Activated T-cell treated with anti-CD3 and anti-CD28 coated beads for 4 hours (primary cell): ENCODE results near the gene NDUFA13.

Experiments
- DNase-seq: peaks from one replicate; pipeline ENCODE4 v3.0.0-alpha.2; 2020

The NDUFA13 gene

DNA sequence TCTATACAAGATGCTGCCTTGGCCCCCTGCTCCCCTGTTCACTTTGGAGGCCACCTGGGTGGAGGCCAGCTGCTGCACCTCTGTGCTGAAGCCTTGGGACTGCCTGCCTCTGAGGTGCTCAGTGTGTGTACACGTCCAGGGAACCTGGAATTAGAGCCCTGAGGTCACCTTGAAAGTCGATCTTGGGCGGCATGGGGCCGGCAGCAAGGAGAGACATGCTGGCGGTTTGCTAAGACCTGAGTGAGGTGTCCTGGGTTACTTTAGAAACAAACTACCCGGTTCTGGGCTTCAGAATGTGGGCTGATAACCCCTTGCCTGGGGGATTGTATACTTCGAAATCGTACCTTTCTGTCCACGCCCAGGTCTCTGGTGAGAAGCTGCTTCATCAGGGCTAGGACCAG lies 26.2 kb upstream of the NDUFA13 start:
- no peak for DNase-seq

DNA sequence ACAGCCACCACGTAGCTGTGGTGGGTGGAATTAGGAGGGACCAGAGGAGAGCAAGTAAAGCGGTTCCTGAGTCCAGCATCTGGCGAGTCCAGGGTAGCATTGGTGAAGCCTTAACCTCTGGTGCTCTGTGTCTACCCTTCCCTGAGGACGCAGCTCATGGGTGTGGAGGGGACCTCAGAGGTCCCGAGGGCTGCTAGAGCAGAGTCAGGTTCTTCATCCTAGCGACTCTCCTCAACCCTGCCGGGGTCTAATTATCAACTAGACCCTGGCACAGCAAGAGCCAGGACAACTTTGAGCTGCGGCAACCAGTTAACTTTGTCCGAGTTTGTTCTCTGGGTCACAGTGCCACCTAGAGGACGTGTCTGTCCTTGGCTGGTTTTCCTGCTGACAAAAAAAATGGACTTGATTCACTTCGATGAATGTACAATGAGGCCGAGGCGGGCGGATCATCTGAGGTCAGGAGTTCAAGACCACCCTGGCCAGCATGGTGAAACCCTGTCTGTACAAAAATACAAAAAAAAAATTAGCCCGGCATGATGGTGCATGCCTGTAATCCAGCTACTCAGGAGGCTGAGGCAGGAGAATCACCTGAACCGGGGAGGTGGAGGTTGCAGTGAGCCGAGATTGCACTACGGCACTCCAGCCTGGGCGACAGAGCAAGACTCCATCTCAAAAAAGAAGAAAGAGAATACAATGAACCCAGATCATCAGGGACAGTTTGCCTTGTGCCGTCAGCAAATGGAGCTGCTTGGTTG lies 25.6 kb upstream of the NDUFA13 start:
- peak; percentile 77 for DNase-seq

DNA sequence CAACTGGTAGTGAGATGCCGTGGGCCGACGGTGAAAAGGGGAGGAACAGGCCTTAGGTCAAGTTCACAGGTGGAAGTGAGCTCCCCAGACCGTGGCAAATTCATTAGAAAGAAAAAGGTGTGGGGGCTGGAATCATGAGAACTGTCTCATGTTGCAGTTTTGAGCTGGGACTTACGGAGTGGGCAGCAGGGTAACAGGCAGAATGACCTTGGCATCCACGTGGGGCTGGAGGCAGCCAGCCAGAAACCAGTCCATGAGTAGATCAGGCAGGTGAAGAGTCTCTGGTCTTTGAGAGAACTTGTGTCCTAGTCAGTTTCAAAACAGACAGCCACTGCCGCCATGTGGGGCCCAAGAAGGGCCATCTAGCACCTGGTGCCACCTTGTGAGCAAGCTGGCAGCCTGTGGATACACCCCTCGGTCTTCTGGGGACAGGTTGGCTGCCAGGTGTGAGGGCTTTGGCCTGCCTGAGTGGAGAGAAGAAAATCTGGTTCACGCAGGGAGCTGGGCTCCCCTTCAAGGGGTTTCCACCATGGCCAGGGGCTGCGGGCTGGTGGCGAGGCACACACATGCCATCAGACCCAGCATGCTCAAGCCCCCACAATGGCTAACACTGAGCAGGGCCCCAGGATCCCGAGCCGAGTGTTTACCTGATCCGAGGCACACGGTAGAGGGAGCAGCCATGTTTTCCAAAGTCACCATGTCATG lies 24.6 kb upstream of the NDUFA13 start:
- DNase-seq: no peak

DNA sequence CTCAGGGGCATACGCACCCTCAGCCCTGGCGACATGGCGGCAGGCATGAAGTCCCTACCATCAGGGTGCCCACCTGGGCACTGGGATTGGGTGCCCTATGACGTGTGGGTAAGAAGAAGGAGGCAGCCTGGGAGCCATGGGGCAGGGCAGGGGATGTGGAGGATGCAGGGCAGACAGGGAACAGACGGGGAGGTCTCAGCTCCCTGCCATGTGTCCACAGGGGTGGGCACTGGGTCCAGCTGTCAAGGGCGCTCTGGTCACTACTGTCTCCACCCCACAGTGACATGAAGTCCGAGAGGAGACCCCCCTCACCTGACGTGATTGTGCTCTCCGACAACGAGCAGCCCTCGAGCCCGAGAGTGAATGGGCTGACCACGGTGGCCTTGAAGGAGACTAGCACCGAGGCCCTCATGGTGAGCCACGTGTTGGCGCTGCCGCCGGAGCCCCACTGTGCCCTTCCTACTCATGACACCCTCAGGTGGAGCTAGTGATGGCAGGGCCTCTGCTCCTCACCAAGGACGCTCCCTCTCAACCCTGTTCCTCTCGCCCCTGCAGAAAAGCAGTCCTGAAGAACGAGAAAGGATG lies 23.9 kb upstream of the NDUFA13 start:
- no peak for DNase-seq

DNA sequence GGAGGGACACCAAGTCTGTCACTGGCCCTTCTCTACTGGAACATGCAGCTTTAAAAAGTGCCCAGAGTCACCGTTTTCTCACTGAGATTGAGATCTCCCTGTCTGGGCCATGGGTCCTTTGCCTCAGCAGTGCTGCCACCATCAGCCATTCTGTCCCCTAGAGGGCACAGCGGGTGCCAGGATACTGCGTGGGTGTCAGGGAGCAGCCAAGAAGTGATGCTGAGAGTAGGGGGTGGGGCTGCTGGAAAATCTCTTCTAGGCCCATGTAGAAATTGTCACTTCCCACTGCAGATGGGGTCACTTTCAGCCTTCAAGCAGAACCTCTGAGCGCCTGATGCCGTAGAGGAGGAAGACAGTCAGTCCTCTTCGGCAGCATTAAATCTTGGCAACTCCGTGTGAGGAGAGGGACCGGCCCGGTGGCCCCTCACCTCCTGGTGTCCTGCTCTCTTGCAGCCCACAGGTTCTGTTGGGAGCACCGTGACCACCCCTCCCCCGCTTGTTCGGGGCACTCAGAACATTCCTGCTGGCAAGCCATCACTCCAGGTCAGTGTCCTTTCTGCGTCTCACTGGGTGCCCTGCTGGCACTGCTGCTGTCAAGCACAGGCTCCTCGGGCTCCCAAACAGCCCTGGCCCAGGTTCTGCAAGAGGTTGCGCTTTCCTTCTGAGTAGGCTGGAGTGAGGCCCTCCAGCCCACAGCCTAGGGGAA lies 22.0 kb upstream of the NDUFA13 start:
- no peak for DNase-seq

DNA sequence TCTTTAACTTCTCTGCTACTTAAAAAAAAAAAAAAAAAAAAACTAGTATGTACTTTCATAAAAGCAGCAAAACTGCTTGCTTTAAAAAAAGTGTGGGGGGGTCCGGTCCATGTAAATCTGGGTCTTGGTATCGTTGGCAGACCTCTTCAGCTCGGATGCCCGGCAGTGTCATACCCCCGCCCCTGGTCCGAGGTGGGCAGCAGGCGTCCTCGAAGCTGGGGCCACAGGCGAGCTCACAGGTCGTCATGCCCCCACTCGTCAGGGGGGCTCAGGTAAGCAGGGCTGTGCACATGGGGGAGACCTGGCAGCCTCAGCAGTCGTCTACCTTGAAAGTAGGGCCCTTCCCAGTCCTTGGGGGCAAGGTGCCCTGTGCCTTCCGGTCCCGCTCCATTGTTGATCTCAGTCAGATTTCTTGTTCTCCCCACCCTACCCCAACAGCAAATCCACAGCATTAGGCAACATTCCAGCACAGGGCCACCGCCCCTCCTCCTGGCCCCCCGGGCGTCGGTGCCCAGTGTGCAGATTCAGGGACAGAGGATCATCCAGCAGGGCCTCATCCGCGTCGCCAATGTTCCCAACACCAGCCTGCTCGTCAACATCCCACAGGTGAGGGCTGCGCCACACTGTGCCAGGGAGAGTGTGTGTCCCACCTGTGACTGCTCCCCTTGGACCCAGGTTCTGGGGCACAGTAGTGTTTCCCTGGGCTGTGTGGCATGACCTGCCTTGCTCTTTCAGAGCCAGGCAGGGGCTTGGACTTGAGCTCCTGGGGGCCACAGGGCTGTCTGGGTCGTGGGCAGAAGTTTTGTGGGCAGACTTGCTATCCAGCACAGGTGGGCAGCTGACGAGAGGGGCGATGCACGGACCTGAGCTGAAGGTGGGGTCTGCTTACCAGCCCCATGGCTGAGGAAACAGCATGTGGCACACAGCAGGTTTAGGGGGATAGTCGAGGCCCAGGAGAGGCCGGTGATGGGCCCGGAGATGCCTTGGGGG lies 20.1 kb upstream of the NDUFA13 start:
- DNase-seq: no peak

DNA sequence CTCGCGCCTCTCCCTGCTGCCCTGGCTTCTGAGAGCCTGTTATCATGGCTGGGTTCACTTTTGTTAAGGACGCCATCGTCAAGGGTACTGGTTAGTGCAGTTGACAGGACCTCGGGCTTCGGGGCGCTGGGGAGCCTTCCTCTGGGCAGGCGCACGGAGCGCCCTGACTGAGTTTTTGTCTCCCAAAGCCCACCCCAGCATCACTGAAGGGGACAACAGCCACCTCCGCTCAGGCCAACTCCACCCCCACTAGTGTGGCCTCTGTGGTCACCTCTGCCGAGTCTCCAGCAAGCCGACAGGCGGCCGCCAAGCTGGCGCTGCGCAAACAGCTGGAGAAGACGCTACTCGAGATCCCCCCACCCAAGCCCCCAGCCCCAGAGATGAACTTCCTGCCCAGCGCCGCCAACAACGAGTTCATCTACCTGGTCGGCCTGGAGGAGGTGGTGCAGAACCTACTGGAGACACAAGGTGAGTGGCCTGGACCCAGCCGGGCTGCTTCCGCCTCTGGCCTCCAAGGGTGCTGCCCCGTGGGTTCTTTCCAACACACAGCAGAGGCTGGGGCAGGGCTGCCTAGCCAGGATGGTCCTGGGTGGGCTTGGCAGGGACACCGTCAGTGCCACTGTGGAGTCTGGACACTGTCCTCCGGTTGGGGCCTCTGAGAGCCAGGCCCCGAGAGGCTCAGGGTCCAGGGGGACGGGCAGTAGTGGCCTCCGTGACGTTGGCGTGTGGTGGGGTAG lies 17.6 kb upstream of the NDUFA13 start:
- DNase-seq: no peak

DNA sequence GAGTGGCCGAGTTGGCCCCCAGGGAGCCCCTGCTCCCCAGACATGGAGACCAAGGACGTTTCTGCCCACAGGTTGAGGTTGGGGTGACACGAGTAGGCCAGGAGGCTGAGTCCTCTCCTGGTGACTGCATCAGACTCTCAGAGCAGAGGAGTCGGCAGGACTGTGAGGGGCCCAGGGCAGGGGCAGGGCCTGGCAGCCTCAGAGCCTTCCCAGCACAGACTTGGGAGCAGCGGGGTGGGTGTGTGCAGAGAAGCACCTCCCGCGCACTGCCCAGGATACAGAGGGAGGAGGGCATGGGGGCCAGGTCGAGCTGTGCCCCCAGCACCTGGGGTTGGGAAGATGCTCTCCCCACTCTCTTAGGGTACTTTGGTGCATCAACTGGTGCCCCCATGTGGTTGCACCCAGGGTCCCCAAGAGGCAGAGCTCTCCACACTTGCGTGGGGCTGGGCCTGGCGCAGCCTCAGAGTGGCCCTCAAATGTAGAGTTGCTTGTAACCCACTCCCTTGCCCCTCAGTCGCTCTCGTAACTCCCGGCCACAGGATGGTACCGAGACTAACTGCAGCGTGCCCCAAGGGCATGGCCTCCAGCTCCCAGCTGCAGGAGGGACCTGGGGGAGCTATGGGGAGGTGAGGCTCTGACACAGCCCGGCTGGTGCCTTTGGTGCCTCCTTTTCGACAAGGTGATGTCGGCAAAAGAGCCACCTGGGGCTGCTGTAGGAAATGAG lies 16.6 kb upstream of the NDUFA13 start:
- DNase-seq: no peak

DNA sequence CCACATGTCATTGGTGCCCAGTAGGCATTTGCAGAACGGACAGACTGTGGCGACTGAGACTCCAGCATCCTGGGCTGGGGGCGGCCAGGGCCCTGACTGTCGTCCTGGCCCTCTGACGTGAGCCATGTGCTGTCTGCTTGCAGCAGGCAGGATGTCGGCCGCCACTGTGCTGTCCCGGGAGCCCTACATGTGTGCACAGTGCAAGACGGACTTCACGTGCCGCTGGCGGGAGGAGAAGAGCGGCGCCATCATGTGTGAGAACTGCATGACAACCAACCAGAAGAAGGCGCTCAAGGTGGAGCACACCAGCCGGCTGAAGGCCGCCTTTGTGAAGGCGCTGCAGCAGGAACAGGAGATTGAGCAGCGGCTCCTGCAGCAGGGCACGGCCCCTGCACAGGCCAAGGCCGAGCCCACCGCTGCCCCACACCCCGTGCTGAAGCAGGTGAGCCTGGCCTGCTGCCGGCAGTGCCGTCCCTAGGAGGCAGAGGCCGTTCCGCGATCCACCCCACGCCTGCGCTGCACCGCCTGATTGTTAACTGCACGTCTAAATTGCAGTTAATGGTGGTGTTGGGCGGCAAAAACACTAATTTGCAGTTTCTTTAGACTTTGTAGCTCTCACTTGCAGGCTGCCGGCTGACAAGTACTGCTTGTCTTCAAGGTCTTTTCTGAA lies 14.9 kb upstream of the NDUFA13 start:
- no peak for DNase-seq

DNA sequence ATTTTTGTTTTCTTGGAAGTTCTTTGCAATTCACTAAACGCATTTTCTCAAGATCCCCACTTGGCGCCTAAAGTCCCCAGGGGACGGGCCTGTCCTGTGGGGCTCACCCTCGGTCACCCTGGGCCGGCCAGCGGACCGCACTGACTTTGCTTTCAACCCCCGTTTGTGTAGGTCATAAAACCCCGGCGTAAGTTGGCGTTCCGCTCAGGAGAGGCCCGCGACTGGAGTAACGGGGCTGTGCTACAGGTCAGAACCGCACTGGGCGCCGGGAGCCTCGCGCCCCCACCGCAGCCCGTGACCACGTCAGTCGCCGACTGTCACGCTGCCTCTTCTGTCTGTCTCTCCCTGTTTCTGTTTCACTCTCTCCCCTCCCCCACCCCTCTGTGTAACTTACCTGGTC lies 14.2 kb upstream of the NDUFA13 start:
- DNase-seq: no peak

DNA sequence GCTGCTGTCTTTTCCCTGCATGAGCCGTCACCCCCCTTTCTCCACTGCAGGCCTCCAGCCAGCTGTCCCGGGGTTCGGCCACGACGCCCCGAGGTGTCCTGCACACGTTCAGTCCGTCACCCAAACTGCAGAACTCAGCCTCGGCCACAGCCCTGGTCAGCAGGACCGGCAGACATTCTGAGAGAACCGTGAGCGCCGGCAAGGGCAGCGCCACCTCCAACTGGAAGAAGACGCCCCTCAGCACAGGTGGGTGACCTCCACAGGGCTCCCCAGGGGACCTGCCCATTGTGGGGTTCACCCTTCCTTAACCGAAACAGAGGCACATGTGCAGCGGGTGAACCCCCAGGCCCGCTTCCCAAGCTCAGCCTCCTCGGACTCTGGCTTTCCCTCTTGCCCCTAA lies 13.7 kb upstream of the NDUFA13 start:
- DNase-seq: no peak

DNA sequence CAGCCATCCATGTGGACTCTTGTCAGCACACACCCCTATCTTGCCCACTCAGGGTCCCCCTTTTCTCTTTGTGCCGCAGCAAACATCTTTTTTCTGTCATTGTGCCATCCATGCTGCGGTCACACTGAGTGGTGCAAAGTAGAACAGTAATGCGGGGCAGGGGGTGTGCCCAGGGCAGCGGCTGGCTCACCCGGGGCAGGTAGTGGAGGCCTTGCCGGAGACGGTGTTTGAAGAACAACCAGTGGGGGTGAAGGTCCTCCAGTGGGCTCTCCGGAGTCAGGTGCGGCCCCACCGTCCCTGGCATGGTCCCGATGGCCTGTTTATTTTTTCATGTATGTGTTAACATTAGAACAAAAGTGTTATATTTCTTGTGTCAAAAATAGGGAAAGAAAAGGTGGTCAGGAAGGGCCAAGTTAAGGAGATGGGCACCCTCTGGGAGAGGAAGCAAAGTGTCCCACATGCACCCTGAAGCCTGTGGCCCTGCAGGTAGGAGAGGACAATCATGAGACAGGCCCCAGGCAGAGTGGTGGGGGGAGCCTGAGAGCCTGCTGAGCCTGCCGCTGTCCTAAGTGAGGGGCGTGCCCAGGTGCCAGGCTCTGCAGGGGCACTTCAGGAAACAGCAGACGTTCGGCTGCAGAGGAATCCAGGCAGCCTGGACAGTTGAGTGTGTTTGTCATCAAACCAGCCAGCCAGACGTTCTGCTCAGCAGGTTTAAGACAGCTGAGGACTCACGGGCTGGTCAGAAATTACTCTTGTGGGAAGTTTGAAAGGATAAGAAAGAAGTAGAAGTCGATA lies 13.0 kb upstream of the NDUFA13 start:
- DNase-seq: no peak

DNA sequence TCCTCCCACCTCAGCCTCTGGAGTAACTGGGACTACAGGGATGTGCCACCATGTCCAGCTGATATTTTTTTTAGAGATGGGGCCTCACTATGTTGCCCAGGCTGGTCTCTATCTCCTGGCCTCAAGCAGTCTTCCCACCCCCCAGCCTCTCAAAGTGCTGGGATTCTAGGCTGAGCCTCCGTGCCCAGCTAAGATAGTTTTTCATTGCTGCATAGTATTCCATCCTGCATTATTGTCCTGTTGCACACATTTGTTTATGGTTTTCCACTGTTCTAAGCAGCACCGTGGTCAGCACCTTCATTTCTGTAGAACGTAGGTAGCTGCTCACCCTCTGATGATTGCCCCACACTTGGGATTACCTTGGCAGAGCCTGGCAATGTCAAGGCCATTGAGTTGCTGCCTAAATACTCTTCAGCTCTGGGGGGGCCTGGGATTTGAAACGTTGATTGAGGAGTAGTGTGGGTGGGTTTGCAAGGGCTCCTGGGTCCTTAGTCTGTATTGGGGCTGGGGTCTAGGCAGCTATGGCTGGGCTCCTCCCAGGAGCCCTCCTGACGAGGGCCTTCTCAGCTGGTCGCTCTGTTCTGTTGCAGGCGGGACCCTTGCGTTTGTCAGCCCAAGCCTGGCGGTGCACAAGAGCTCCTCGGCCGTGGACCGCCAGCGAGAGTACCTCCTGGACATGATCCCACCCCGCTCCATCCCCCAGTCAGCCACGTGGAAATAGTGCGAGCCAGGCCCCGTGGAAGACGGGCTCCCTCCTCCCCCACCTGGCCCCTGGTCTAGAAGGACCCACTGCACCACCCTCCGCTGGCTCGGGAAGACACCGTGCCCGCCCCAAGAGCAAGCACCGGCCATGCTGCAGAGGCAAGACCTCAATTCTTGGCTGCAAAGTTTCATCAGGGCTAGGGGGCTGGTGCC lies 11.0 kb upstream of the NDUFA13 start:
- no peak for DNase-seq

DNA sequence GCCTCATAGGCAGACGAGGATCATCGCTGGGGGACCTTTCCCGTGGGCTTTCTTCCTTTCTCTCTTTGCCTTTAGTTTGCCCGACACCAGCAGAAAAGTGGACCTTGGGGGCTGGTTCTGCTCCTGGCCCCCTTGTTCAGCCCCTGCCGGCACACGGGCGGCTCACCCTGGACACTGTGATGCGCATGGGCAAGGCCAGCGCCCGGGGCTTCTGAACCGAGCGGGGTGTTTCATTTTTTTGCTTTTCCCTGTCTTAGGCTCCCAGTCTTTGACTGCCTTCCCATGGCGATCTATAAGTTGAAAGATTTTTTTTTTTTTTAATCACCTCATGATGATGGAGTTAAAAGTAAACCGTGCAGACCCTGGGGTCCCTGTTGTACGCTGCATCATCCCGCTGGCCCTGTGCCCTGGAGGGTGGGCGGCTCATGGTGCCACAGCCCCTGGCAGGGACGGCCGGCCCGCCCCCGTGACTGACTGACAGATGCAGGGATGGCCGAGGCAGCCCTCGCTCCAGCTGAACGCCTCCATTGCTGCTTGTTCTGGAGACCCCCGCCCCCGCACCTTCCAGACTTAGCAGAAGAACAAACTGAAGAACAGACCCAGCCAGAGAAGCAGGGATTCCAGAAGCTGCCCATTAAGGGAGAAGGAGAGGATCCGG lies 10.2 kb upstream of the NDUFA13 start:
- no peak for DNase-seq

DNA sequence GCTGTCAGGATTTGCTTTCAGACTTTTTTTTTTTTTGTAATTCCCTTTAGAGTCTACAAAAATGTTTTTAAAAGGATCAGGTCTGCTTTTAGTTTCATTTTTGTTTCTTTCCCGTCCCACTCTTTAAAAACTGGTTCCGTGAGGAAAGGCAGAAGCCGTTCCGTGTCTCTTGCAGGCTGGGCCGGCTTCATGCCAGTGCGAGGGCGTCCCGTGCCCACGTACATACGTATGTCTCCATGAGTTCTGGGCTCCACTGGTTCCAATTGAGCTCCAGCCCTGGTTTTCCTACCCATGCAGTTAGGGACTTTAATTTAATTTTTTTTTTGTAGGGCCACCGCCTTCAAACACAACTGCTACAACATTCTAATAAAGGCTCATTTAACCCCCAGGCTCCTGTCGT lies 9.4 kb upstream of the NDUFA13 start:
- DNase-seq: no peak

DNA sequence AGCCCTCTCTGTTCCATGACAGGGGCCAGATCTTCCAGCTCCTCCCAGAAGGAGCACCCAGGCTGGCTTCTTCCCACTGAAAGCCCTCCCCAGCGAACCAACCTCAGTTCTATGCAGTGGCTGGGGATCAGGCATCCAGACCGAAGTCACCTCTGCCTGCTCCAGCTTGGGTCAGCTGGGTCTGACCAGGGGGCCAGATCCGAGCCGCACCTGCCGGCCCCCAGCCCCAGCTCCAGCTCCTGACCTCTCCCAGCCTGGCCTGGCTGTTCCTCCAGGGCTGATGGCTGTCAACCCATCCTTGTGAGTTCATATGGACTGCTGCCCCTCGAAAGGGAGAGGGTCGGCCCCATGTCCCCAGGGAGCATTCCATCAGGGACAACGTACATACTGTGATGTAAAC lies 8.7 kb upstream of the NDUFA13 start:
- no peak for DNase-seq

DNA sequence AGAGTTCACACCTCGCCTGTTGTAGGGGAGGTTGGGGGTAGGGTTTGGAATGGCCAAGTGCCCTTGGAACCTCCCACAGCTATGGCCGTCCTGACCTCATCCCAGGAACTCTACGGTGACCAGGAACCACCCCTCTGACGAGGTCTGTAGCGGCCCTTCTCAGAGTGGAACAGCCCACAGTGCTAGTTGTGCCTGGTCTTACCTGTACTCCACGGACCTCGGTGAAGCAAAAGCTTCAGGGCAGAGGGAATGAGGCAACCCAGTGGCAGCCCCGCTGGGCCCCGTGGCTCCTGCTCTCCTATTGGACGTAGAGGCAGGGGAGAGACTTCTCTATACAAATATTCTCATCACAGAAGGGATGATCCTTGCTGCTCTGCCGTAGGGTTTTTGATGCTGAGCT lies 7.8 kb upstream of the NDUFA13 start:
- no peak for DNase-seq

DNA sequence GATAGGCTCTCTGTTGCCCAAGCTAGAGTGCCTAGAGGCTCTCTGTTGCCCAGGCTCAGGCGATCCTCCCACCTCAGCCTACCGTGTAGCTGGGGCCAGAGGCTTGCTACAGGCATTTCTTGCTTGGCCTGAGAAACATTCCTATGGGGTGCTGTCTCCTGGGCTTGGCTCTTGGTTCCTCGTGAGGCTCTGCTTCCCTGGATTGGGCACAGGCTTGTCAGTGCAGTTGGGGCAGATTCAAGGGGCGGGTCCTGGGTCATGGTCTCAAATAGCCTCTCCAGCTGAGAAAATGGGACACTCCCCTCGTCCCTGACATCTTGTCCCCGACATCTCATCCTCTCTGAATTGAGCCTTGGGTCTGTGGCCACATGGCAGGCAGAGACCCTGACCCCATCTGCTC lies 5.6 kb upstream of the NDUFA13 start:
- no peak for DNase-seq
